SK-N-SH (cell line): ENCODE results near the gene SH3GLB2. TPM values are rescaled to one million over a fixed set of nuclear protein-coding genes. Genes with fewer than 3 reads are reported as not detected.

Experiments used
- CTCF ChIA-PET: fragments of 300-600, 350-600 bp; formaldehyde crosslinking; extraction: SDS; loops from one replicate; lab custom pipeline; 2021; lab: Yijun Ruan, JAX
- POLR2A ChIA-PET: fragments of 350-600 bp; sonication (Branson Sonifier 250); formaldehyde crosslinking; extraction: SDS; loops from one replicate; lab custom pipeline; 2020; ENCODE audit warnings: antibody characterized with exemption, inconsistent platforms; lab: Yijun Ruan, JAX
- DNase-seq: peaks from one replicate; pipeline ENCODE4 v3.0.0; 2012
- H2AFZ ChIP-seq: fragments of 200-600 bp; sonication (generic); 2 replicates; pipeline ENCODE4 v1.8.1; 2016; ENCODE audit warnings: antibody characterized with exemption, mild to moderate bottlenecking, low read depth
- H3F3A ChIP-seq: fragments of 200-600 bp; sonication (generic); replicated peaks from 2 replicates; pipeline ENCODE3; 2016; ENCODE audit warnings: antibody characterized with exemption, mild to moderate bottlenecking; ENCODE audit not compliant: insufficient read depth
- H3K27ac ChIP-seq, 2 experiments: fragments of 200-500 bp in 1 of 2; fragments of 200-600 bp in 1 of 2; sonication (Bioruptor generic) in 1 of 2; sonication (generic), shearing (Covaris generic) in 1 of 2; 2 replicates each; pipeline versions ENCODE4 v1.5.1 to v1.6.1; 2014 to 2016; ENCODE audit warnings: low read depth in 2 of 2, inconsistent platforms in 1 of 2, low read length in 1 of 2, mild to moderate bottlenecking in 1 of 2, mixed read lengths in 1 of 2
- H3K27me3 ChIP-seq: fragments of 200-600 bp; sonication (generic), shearing (Covaris generic); 2 replicates; pipeline ENCODE4 v1.6.1; 2016; ENCODE audit warnings: mixed run types; ENCODE audit not compliant: insufficient read depth
- H3K36me3 ChIP-seq, 2 experiments: fragments of 200-500 bp in 1 of 2; fragments of 200-600 bp in 1 of 2; sonication (Bioruptor generic) in 1 of 2; sonication (generic) in 1 of 2; replicated peaks in 1 of 2; 2 replicates each; pipeline versions ENCODE3 to v1.5.1; 2014 to 2016; ENCODE audit warnings: low read length in 1 of 2, mild to moderate bottlenecking in 1 of 2; ENCODE audit not compliant: insufficient read depth in 2 of 2, control insufficient read depth in 1 of 2
- H3K4me1 ChIP-seq, 2 experiments: fragments of 200-500 bp in 1 of 2; fragments of 200-600 bp in 1 of 2; sonication (Bioruptor generic) in 1 of 2; sonication (generic), shearing (Covaris generic) in 1 of 2; 2 replicates each; pipeline versions ENCODE4 v1.5.1 to v1.6.1; 2014 to 2016; ENCODE audit warnings: low read depth in 1 of 2, low read length in 1 of 2, mixed run types in 1 of 2; ENCODE audit not compliant: insufficient read depth in 2 of 2, control insufficient read depth in 1 of 2
- H3K4me2 ChIP-seq: fragments of 200-600 bp; sonication (generic), shearing (Covaris generic); 2 replicates; pipeline ENCODE4 v1.6.1; 2017; ENCODE audit warnings: mixed run types
- H3K4me3 ChIP-seq, 2 experiments: fragments of 200-500 bp in 1 of 2; fragments of 200-600 bp in 1 of 2; sonication (Bioruptor generic) in 1 of 2; sonication (generic), shearing (Covaris generic) in 1 of 2; 2 replicates each; pipeline versions ENCODE4 v1.5.1 to v1.8.1; 2014 to 2016; ENCODE audit warnings: low read depth in 2 of 2, inconsistent platforms in 1 of 2, low read length in 1 of 2, mild to moderate bottlenecking in 1 of 2, mixed read lengths in 1 of 2, moderate library complexity in 1 of 2
- H3K79me2 ChIP-seq: fragments of 200-600 bp; sonication (generic); 2 replicates; pipeline ENCODE4 v1.8.1; 2017; ENCODE audit warnings: mild to moderate bottlenecking; ENCODE audit not compliant: insufficient read depth
- H3K9ac ChIP-seq: fragments of 200-600 bp; sonication (generic); 2 replicates; pipeline ENCODE4 v1.6.1; 2017; ENCODE audit warnings: mixed run types
- H3K9me2 ChIP-seq: fragments of 200-600 bp; sonication (generic); 2 replicates; pipeline ENCODE4 v1.6.1; 2017; ENCODE audit warnings: mixed run types
- H3K9me3 ChIP-seq: fragments of 200-600 bp; sonication (generic); 2 replicates; pipeline ENCODE4 v1.6.1; 2017; ENCODE audit warnings: mixed run types, mild to moderate bottlenecking, moderate library complexity
- H4K20me1 ChIP-seq: fragments of 200-600 bp; sonication (generic); 2 replicates; pipeline ENCODE4 v1.6.1; 2017; ENCODE audit warnings: mild to moderate bottlenecking, mixed run types; ENCODE audit not compliant: insufficient read depth
- CHD2 ChIP-seq: fragments of 150-350 bp; IDR thresholded peaks from 2 replicates; pipeline ENCODE4 v1.6.1; 2018; ENCODE audit warnings: low read length; ENCODE audit not compliant: partially characterized antibody
- EP300 ChIP-seq, 2 experiments: IDR thresholded peaks; 2 replicates each; pipeline versions ENCODE4 v1.4.0 to v1.6.1; 2012; ENCODE audit warnings: borderline replicate concordance in 1 of 2, low read depth in 1 of 2, low read length in 1 of 2
- FOSL2 ChIP-seq: IDR thresholded peaks from 2 replicates; pipeline ENCODE4 v1.4.0; 2012; ENCODE audit warnings: low read depth, mild to moderate bottlenecking, moderate library complexity, borderline replicate concordance
- FOXM1 ChIP-seq: IDR thresholded peaks from 2 replicates; pipeline ENCODE4 v1.4.0; 2012; ENCODE audit warnings: low read depth, mild to moderate bottlenecking
- GABPA ChIP-seq: IDR thresholded peaks from 2 replicates; pipeline ENCODE4 v1.4.0; 2012; ENCODE audit warnings: low read depth, mild to moderate bottlenecking
- JUND ChIP-seq: IDR thresholded peaks from 2 replicates; pipeline ENCODE4 v1.4.0; 2012
- MAX ChIP-seq: IDR thresholded peaks from 2 replicates; pipeline ENCODE4 v1.4.0; 2012; ENCODE audit warnings: low read depth
- NFIC ChIP-seq: IDR thresholded peaks from 2 replicates; pipeline ENCODE4 v1.4.0; 2012; ENCODE audit warnings: borderline replicate concordance
- POLR2AphosphoS5 ChIP-seq: IDR thresholded peaks from 2 replicates; pipeline ENCODE4 v1.6.1; 2012; ENCODE audit warnings: low read depth, low read length
- RAD21 ChIP-seq: IDR thresholded peaks from 2 replicates; pipeline ENCODE4 v1.6.1; 2012; ENCODE audit warnings: mild to moderate bottlenecking, low read length
- RCOR1 ChIP-seq: fragments of 150-350 bp; IDR thresholded peaks from 2 replicates; pipeline ENCODE4 v1.6.1; 2017; ENCODE audit warnings: antibody characterized with exemption, low read length
- RXRA ChIP-seq: IDR thresholded peaks from 2 replicates; pipeline ENCODE4 v1.4.0; 2012; ENCODE audit warnings: low read depth, mild to moderate bottlenecking, borderline replicate concordance
- SIN3A ChIP-seq: IDR thresholded peaks from 2 replicates; pipeline ENCODE4 v1.6.1; 2012; ENCODE audit warnings: low read depth, mild to moderate bottlenecking, low read length, moderate library complexity, borderline replicate concordance
- SMC3 ChIP-seq: IDR thresholded peaks from 2 replicates; pipeline ENCODE4 v1.6.1; 2012; ENCODE audit warnings: low read depth, low read length, improper control_type of control experiment
- TAF1 ChIP-seq: IDR thresholded peaks from 2 replicates; pipeline ENCODE4 v1.6.1; 2012; ENCODE audit warnings: low read depth, mild to moderate bottlenecking, low read length, moderate library complexity, borderline replicate concordance
- TCF12 ChIP-seq: IDR thresholded peaks from 2 replicates; pipeline ENCODE4 v1.4.0; 2012
- USF1 ChIP-seq: IDR thresholded peaks from 2 replicates; pipeline ENCODE4 v1.4.0; 2012; ENCODE audit warnings: low read depth, borderline replicate concordance
- YY1 ChIP-seq: IDR thresholded peaks from 2 replicates; pipeline ENCODE4 v1.4.0; 2012; ENCODE audit warnings: low read depth, mild to moderate bottlenecking
- WGBS: methylation state at CpG from one replicate; pipeline ENCODE4 v1.1.6; 2017; ENCODE audit warnings: low lambda C conversion rate; 5-methylcytosine and 5-hydroxymethylcytosine counted together
- polyA plus RNA-seq, 3 experiments: library from polyadenylated mRNA; depleted of rRNA; stranded (reverse); fragments of >200 nt; gene quantifications; 2 replicates each; pipeline ENCODE4 v1.2.3, GENCODE V29; 2012
- TF ChIP-seq, protein P1 (sequence below): IDR thresholded peaks from 2 replicates; pipeline ENCODE4; 2012
- TF ChIP-seq, protein P2 (sequence below): IDR thresholded peaks from 2 replicates; pipeline ENCODE4 v1.6.1; 2012; ENCODE audit warnings: mild to moderate bottlenecking, low read depth, low read length, moderate library complexity
- TF ChIP-seq, protein P3 (sequence below): fragments of 150-350 bp; IDR thresholded peaks from 2 replicates; pipeline ENCODE4 v1.6.1; 2017; ENCODE audit warnings: antibody characterized with exemption, low read length, low read depth, borderline replicate concordance

SH3GLB2 gene
- polyA plus RNA-seq, 1 of the 3 experiments (the other 2 are of a cell fraction): 94.4 TPM

DNA sequence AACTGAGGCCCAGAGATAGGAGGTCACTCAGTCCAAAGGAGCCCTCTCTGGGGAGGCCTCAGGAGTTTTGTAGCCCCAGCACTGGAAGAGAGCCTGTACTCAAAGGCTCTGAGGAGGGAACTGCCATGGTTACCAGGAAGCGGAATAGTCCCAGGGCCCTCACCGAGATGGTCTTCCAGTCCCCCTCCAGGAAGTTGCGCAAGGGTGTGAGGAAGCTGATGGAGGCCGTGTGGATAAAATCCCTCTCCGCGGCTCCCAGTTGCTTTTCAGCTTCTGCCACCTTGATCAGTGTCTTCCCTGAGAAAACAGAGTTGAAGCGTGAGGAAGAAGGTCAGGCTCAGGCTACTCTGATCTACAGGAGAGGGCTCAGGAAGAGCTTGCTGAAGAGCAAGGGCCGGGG lies 13.5 kb downstream of the SH3GLB2 start (continued):
- no peak for TF ChIP-seq RCOR1
- TF ChIP-seq FOXM1: no peak

DNA sequence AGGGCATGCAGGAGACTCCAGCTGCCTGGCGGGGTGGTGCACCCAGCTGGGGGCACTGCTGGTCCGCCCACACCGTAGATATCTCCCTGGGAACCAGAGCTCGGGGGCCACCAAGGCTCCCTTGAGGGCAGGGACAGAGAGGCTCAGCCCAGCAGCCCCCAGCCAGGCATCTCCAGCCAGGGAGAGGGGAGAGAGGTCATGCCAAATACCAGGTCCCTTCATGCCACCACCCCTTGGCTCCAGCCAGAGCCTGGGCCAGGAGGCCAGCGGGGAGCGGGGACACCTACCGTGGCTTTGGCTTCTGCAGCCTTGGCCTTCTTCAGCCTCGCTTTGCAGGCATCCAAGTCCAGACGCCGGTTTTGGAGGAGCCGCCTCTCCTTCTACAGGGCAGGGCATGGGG lies 14.0 kb downstream of the SH3GLB2 start:
- Histone ChIP-seq H3K27me3 (no peaks in the 10 kb centered on the region), H3K79me2 (no peaks in the 10 kb centered on the region), H3K9me2 (no peaks in the 10 kb centered on the region), H4K20me1 (no peaks in the 10 kb centered on the region), H3K4me1 (no peaks in the 10 kb centered on the region; a peak in 1 of 4 replicates), H3K27ac (no peak overlapping the region), H3K4me3 (no peak overlapping the region), H3K9me3 (no peaks in the 10 kb centered on the region), H3F3A (peaks cover 5% of the 10 kb centered on the region), H3K4me2 (no peak overlapping the region)
- POLR2A ChIA-PET: no interaction called here
- CTCF ChIA-PET: interaction anchor here (1.0 kb wide), 1 partner anchor 21 kb away, joined by 4 read pairs; no protein-coding TSS in a partner anchor
- TF ChIP-seq USF1: no peak
- TF ChIP-seq SMC3: no peak
- no peak for TF ChIP-seq TAF1
- TF ChIP-seq JUND: no peak
- no peak for TF ChIP-seq RXRA
- no peak for TF ChIP-seq NFIC
- TF ChIP-seq POLR2AphosphoS5: no peak
- TF ChIP-seq SIN3A: no peak
- no peak for TF ChIP-seq MAX
- TF ChIP-seq CHD2: no peak
- no peak for TF ChIP-seq TCF12
- TF ChIP-seq, protein P1, sequence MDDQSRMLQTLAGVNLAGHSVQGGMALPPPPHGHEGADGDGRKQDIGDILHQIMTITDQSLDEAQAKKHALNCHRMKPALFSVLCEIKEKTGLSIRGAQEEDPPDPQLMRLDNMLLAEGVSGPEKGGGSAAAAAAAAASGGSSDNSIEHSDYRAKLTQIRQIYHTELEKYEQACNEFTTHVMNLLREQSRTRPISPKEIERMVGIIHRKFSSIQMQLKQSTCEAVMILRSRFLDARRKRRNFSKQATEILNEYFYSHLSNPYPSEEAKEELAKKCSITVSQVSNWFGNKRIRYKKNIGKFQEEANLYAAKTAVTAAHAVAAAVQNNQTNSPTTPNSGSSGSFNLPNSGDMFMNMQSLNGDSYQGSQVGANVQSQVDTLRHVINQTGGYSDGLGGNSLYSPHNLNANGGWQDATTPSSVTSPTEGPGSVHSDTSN: no peak
- TF ChIP-seq EP300 (IDR thresholded peaks at IDR 0.05; ENCODE audit: borderline replicate concordance in 1 of 2, low read depth in 1 of 2, low read length in 1 of 2): no peak
- TF ChIP-seq FOXM1: no peak
- TF ChIP-seq, protein P2, sequence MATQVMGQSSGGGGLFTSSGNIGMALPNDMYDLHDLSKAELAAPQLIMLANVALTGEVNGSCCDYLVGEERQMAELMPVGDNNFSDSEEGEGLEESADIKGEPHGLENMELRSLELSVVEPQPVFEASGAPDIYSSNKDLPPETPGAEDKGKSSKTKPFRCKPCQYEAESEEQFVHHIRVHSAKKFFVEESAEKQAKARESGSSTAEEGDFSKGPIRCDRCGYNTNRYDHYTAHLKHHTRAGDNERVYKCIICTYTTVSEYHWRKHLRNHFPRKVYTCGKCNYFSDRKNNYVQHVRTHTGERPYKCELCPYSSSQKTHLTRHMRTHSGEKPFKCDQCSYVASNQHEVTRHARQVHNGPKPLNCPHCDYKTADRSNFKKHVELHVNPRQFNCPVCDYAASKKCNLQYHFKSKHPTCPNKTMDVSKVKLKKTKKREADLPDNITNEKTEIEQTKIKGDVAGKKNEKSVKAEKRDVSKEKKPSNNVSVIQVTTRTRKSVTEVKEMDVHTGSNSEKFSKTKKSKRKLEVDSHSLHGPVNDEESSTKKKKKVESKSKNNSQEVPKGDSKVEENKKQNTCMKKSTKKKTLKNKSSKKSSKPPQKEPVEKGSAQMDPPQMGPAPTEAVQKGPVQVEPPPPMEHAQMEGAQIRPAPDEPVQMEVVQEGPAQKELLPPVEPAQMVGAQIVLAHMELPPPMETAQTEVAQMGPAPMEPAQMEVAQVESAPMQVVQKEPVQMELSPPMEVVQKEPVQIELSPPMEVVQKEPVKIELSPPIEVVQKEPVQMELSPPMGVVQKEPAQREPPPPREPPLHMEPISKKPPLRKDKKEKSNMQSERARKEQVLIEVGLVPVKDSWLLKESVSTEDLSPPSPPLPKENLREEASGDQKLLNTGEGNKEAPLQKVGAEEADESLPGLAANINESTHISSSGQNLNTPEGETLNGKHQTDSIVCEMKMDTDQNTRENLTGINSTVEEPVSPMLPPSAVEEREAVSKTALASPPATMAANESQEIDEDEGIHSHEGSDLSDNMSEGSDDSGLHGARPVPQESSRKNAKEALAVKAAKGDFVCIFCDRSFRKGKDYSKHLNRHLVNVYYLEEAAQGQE: no peak
- TF ChIP-seq, protein P3, sequence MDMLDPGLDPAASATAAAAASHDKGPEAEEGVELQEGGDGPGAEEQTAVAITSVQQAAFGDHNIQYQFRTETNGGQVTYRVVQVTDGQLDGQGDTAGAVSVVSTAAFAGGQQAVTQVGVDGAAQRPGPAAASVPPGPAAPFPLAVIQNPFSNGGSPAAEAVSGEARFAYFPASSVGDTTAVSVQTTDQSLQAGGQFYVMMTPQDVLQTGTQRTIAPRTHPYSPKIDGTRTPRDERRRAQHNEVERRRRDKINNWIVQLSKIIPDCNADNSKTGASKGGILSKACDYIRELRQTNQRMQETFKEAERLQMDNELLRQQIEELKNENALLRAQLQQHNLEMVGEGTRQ: no peak
- TF ChIP-seq FOSL2: no peak
- no peak for TF ChIP-seq GABPA
- TF ChIP-seq RAD21: no peak
- TF ChIP-seq YY1: no peak
- TF ChIP-seq, all 33 proteins: peak for 0
- DNase-seq: no peak
- Histone ChIP-seq H3K36me3 (peaks cover 7 to 35% of the 10 kb centered on the region in 2 experiments), H3K9ac (no peak overlapping the region), H2AFZ (no peak overlapping the region)
- WGBS: 100% methylated on average over 2 of the region's 11 CpGs
